SKM-1 (cell line): ENCODE data around the gene SEMA3C.

Experiments
- DNase-seq: peaks from one replicate; lab custom pipeline; 2025; ENCODE audit not compliant: unreplicated experiment; lab: John Stamatoyannopoulos, UW

SEMA3C gene

DNA sequence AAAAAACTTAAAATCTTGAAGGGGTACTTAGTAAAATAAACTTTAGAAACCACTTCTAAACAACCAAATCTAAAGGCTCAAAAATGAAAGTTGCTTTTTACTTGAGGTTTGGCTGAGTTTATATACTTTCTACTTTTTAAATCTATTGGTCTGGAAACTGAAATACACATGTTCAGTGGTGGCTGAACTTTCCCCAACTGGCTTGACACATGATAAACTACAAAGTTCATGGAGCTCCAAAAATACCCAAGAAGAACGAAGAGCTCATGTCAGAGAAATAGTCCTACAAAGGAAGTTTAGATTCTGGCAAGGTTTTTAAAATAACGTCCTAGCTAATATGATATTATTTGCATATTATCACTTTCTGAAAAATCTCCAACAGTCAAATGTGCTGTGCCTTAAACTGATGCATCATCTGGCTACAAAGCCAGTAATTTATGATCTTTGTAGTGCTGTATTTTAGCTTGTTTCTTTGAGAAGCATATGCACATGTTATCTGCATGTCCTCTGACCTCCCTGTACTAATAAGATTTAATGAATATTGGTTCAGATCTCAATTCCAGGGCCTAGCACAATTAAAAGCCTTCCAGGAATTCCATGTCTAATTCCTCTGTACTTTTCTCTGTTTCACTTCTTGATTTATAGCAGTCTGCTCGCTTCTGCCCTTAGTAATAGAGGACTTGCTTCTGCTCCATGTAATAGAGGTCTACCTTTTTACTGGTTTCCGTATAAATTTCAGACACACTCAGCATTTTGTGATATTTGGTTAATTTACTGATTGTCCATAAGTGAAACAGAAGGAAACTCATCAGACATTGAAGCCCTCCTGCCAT is 28.2 kb downstream of the SEMA3C start:
- no peak for DNase-seq

DNA sequence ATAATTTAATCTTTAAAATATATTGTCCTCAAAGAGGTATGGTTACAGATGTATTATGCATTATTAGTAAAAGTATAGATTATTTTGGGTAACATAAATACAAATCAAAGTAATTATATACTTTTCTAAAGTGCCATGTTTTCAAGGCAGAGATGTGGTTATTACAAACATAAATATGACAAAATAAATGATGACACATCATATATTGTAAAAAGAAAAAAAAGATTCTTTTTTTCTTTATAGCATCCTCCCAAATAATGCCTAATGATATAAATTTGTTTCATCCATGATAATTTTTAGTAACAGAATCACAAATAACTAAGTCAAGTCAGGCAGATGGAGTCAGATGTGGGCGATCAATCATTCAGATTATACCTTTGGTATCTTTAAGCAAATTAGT is 29.3 kb downstream of the SEMA3C start:
- no peak for DNase-seq

DNA sequence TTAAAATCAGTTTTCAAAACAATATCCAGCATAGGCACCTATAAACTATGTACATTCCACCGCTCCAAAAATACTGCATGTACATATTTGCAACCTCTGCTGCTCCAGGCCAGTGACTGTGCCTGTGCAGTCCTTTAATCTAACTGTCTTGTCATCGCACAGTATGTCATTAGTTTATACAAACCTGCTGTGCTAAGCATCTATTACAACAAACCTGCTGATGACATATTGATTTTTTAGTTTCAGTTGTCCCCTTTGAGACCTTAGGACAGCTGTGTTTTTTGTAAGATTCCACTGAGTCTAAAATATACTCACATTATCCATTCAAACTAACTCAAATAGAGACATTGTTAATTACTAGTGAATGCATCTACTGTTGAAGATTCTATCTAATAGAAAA is 33.1 kb downstream of the SEMA3C start:
- no peak for DNase-seq

DNA sequence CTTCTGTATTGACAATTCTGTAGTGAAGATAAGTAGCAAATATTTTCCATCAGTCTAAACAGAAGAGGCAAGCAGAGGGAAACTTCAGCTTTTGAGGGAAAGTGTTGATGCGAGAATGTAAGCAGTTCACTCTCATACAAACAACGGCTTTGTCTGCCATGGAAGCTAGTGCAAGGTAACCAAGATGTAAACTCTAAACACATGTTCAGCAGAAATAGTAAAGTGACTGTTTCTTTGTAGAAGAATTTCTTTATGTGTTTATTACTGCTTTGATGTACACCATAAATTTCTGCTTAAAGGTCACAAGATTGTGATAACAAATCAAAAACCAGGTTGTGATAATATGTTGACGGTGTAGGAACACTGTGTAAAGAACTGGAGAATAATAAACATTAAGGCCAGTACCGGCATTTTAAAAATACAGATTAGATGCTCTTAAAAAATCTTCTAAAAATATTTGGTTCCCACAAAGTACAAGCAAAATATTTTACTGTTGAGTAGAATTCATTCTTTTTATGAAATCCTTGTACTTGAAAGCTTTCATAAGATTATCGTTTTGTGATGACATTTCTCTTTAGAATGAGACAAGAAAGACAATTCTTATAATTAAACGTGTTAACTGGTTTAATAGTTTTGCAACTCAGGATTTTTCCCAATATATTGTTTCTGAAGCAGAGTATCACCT is 34.2 kb downstream of the SEMA3C start:
- no peak for DNase-seq

DNA sequence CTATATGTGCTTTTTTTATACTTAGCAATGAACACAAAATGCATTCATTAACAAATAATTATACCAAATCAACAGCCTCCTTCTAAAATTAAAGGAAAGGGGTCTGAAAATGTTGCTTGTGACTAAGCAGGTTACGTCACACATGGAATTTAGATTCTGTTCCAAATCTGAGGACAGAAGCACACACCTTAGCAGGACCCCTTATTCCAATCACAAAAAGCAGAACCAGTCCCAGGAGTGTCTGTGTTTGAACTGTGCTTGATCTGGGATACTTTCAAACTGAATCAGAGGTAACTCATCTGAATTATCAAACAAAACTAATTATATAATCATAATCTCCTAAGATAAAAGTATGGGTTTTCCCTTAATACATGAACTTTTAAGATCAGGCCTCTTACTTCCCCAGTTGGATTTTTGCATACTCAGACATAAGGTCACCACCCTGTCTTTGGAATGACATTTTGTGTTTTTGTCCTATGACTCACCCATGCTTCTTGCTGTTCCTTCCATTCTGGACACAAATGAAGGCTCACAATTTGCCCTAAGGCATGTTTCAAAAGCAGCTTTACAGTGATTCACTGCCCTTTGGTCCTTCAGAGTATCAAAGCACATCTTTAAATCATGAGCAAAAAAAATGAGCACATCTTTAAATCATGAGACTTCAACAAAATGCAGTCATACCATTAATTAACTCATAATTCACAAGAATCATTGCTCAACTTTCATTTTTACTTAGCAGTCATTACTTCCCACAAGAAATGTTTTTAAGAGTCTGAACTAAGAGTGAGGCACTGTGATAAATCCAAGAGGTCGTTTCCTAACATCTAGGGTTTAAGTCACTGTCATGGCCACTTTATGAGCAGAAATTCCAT is 35.5 kb downstream of the SEMA3C start:
- DNase-seq, result no peak

DNA sequence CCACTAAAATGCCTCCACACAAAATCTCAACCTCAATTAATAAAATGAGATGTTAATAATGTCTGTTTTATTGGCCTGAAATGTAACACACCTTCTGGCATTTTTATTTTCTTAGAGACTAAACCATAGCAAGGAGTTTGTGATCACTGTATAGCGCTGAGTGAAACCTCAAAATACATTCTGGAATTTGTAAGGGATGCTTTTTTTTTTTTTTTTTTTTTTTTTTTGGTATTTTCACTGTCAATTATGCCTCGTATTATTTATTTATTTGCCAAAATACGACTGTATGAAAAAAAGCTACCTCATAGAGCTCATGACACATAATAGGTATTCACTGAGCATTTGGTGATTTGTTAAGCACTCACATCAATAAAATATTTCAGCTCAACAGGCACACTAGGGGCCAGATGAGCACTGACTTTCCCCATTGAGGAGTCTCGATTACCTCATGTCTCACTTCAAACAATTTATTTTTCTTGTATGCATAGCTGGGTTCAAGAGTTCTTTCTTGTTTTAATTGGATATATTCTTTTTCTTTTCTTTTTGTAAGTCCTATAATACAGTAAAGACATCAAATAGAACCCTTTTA is 36.5 kb downstream of the SEMA3C start:
- no peak for DNase-seq

DNA sequence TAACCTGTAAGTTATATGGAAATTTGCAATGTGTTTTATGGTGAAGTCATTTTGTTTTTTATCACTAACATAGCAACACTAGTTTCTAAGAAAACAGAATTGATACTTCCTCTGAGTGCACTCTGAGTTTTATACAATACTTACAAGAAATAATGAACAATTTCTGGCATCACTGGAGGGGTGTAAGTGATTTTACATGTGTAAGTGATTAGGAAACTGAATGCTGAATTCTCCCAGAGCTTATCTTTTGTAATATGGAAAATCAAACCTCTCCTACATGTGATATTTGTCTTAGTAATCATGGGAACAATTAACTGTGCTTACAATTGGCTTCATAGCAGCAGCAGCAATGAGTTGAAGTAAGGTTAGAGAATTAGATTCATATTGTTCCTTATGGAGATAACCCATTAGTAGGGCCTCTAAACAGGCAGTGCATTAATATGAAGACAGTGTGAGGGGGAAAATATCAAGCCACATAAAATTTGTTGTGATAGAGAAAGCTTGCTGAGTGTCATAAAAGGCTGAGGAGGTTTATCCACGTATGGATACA is 37.4 kb downstream of the SEMA3C start:
- no peak for DNase-seq

DNA sequence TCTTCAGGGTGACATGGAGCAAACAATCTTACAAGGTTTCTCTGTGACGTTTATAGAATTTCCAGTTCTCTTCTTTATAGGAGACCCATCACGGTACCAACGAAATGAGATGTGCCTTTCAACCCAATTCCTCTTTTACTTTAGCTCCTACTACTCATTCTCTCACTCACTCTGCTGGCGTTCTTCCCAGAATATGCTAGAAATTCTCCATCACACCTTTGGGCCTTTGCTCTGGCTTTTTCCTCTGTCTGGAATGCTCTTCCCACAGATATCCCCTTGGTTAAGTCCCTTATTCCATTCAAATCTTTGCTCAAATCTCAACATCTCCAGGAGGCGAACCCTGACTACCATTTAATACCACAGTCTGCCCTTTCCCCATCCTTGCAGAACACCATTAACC is 39.0 kb downstream of the SEMA3C start:
- DNase-seq, result no peak

DNA sequence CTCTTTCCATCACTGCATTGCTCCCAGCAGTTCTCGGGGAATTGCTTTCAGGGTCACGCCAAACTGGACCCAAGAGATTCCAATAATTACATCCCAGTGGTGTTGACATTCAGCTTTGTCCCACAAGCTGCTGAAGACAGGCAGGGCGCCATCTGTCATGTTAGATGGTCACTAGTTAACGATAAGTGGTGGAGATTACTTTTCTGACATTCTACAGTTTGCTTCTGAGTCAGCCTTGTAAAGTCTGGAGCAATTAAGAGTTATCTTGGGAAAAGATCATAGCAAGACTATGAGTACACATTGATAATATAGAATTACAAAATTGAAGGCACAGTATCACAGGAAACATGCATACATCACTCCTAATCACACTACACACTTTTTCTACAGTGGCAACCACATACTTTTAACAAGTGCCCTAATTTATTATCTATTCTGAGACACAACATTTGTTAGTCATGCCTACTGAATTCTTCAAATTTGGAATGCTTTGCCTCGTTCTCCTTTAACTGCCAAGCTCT is 41.9 kb downstream of the SEMA3C start:
- DNase-seq, result no peak

DNA sequence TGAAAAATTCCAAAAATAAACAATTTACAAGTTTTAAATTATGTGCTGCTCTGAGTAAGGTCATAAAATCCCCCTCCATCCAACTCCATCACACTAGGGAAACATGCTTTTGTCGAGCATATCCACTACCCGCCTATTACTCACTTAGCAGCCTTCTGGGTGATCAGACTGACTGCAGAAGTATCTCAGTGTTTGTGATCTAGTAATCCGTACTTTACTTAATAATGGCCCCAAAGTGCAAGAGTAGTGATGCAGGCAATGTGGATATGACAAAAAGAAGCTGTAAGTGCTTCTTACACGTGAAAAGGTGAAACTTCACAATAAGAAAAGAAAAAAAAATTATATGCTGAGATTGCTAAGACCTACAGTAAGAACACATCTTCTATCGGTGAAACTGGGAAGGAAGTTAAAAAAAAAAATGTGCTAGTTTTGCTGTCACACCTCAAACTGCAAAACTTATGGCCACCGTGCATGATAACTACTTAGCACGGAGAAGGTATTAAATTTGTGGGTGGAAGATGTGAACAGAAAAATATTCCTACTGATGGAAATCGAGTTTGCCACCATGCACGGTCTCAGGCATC is 43.2 kb downstream of the SEMA3C start:
- DNase-seq, result no peak

DNA sequence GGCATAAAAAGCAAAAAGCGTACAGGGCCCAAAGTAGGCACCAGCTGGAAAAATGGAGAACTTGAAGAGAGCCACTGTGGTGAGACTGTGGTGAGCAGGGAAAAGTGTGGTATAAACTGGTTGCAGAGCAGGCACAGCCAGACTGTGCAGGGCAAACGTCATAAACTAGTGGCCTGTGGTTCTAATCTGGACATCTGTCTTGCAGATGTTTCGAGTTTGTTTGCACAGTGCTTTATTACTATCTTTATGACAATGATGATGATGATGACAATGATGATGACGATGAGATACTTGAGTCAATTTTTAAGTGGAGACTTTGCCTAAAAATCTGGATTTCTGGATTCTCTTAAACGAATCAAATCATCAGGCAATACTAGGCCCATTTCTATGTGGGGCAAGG is 45.7 kb downstream of the SEMA3C start:
- no peak for DNase-seq

DNA sequence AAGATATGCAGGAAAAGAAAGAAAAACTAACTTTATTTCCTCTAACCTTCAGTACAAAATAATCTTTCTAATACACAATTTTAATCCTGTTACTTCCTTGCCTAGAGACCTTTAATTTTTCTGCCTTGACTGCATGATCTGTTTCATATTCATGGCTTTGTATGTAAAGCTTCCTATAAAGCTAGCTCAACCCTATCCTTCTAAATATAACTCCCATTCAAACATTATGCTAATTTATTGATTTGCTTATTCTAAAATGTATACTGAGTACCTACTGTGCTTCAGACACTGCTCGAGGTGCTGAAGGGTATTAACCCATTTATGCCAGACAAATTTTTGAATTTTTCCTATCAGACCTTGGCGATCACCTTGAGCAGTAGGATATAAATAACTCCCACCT is 47.6 kb downstream of the SEMA3C start:
- no peak for DNase-seq

DNA sequence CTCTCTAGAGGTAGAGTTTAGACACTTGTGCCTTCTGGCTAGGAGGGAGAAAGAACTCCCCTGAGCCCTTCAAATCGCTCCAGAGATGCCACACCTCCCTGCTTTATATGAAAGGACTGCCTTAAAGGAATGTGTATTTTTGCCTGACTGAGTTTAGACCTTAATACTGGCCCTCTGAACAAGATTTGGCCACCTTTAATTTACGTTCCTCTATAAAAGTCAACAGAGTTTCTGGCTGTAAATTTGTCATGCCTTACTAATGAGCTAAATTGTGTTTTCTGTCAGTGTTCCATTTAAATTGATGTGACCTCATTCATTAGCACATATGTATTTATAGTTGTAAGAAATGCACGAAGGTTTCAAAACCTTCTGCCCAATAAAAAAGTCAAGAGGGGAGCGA is 48.0 kb downstream of the SEMA3C start:
- no peak for DNase-seq

DNA sequence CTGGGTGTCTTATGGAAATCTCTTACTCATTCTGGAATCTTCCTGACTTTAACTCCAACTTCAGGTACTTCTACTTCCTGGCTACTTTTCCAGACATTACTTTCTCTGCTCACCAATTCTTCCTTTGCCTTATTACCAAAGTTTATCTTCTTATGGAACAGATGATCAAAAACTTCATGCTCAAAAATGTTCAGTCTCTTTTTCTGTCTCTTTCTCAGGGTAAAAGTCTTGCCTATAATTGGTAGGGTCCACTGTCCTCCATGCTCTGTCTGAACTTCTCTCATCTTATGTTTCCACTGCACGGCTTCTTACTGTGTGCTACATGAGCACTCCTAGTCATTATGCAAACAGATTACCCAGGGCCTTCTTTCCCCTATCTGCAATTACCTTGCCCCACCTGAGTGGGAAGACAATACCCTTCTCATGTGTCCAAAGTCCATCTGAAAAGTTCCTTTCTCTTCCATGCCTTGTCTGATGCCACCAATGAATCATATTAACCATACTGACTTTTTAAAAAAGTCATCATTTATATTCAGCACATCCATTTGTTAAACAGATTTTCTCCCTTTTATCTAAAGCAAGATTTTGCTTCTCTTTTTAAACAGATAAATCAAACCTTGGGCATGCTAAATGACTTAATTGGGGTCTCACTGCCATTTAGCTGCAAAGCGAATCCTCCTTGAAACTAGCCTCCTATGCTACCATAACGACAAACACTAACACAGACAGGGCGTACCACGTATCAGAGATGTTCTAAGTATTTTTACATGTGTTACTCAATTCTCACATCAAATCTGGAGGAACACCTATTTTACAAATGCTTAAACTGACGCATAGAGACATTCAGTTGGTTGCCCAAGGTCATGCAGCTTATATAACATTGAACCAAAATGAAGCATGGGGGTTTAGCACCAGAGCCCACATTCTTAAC is 48.8 kb downstream of the SEMA3C start:
- no peak for DNase-seq

DNA sequence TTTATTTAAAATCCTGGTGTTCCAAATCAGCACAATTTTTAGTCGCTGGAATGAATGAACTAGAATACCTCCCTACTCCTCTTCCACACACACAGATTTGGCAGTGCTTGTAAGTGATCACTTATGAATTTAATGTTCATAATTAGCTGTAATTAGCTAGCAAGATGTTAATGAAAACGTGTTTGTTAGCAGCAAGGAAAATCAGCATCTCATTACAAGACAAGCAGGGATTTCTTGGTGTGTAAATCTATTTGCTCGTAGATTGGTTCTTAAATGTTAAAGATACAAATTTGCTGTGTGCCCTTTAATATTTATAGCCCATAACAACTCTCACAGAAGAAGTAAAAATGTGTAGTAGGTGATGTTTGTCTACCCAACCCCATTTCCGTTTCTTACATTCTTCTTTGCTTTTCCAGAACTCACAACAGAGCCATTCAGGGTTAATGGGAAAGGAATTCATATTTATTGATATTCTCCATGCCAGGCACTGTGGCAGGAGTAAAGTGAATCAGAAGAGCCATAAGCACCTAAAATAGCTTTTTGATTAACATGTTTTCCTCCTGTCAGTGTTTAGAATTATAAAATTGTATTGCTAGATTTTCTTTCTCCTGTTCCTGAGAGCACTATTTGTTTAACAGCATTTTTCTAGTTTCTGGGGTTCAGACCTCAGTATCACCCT is 49.6 kb downstream of the SEMA3C start:
- no peak for DNase-seq

DNA sequence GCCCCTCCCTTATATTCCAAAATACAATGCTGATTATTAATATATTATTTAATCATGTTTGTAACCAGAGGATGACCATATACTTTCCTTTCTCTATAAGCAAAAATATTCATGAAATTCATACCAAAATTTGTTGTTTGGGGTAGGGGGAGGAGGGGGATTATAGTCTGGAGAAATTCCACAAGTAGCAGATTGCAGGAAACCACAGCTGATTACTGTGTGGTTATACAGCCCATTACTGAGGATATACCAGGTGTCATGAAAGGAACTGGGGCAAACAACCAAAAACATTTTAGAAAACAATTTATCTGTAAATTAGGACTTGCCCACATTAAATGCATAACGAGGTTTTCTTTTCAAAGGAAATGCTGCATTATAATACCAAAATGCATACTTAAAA is 50.3 kb downstream of the SEMA3C start:
- DNase-seq, result no peak

DNA sequence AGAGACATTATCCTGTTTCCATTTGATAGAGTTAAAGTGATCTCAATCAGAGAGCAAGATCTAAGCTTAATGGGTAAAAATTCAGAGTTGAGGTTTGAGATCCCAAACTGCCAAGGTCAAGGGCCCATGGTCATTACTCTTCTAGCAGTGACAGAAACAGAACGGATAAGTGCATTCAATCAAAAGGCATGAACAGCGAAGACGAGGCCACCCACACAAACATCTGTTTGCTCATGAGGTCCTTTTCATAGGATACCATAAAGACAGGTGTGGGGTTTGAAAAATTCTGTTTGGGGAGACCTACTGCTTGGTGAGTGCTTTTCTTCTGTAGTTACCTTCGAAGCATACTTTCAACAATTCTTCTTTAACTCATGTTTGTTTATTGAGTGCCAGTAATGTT is 58.3 kb downstream of the SEMA3C start:
- DNase-seq, result no peak

DNA sequence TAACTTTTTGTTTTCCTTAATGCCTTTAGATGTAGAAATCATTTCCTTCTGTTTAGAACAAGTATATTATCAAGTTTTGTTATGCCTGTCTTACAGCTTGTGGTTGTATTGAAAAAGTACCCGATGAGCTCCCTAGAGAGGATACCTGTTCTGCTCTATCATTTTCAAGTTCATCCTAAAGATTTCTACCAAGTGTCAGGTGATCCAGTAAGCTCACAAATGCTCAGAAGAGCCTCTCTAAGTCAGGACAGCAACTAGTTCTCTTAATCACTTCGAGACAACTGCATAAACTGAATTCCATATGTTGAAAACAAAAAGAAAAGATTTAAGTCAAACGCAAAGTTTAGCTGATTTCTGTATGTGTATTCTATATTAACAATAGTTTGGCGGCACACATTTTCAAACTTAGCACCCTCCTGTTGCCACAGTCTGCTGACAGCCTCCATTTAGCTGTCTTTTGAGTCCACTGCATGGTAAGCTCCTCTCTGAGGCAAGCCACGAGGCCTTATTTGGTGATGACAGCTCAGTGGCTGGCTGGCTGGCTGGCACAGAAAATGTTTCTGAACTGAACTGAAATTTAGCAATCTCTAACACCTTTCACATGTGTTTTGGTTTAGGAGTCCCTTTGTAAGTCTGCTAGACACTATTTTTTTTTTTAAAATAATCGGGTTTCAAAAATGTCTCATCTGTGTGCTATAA is 59.4 kb downstream of the SEMA3C start:
- DNase-seq, result no peak
